DND-41 (cell line): ENCODE measurements around the gene HOXD10.

ENCODE experiments used
- EZH2 ChIP-seq: IDR thresholded peaks from 3 replicates; pipeline ENCODE4 v1.6.1; 2012; ENCODE audit warnings: borderline replicate concordance, low read depth, mild to moderate bottlenecking, moderate library complexity, low read length, inconsistent platforms; ENCODE audit not compliant: severe bottlenecking
- TF ChIP-seq, protein P1 (sequence below): IDR thresholded peaks from 2 replicates; pipeline ENCODE4 v1.5.1; 2012; ENCODE audit warnings: borderline replicate concordance, low read length, moderate library complexity, mild to moderate bottlenecking; ENCODE audit not compliant: poor library complexity, severe bottlenecking; ENCODE audit errors: extremely low read depth

DNA sequence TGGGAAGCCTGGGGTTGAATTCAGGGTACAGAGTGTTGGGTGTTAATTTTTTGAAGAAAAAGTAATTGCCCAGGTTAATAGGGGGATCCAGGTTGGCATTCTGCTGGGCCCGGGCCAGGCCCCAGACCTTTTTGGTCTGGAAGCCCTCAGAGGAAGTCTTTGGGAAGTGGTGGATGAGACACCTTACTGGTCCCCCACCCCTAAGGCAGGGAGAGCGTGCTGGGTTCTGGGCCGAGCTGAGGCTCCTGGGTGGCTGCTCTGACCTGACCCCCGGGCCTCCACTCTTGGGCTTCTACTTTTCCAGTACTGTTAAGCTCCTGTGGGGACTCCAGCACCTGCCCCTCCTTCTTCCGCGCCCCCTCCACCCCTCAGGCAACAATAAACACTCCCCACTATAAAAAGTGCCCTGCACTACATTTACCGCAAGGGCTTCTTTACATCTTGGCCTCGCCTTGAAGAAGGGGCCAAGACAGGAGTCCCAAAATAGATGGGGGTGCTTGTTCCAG lies 39.8 kb downstream of the HOXD10 start:
- TF ChIP-seq, protein P1, sequence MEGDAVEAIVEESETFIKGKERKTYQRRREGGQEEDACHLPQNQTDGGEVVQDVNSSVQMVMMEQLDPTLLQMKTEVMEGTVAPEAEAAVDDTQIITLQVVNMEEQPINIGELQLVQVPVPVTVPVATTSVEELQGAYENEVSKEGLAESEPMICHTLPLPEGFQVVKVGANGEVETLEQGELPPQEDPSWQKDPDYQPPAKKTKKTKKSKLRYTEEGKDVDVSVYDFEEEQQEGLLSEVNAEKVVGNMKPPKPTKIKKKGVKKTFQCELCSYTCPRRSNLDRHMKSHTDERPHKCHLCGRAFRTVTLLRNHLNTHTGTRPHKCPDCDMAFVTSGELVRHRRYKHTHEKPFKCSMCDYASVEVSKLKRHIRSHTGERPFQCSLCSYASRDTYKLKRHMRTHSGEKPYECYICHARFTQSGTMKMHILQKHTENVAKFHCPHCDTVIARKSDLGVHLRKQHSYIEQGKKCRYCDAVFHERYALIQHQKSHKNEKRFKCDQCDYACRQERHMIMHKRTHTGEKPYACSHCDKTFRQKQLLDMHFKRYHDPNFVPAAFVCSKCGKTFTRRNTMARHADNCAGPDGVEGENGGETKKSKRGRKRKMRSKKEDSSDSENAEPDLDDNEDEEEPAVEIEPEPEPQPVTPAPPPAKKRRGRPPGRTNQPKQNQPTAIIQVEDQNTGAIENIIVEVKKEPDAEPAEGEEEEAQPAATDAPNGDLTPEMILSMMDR, result no peak
- TF ChIP-seq EZH2, result no peak
